HG03432 (cell line): ENCODE data around the gene HDX.
"Not testable (repeated sequence)": the region's sequence is repeated elsewhere in the genome, so short reads cannot be mapped to it uniquely, and the experiment has no call there.

ENCODE experiments used
- ATAC-seq: cut with Tn5 transposase; IDR thresholded peaks from one replicate; pipeline ENCODE4 v1.9.1; 2021; ENCODE audit warnings: mild to moderate bottlenecking, moderate library complexity; ENCODE audit not compliant: unreplicated experiment

HDX gene

DNA sequence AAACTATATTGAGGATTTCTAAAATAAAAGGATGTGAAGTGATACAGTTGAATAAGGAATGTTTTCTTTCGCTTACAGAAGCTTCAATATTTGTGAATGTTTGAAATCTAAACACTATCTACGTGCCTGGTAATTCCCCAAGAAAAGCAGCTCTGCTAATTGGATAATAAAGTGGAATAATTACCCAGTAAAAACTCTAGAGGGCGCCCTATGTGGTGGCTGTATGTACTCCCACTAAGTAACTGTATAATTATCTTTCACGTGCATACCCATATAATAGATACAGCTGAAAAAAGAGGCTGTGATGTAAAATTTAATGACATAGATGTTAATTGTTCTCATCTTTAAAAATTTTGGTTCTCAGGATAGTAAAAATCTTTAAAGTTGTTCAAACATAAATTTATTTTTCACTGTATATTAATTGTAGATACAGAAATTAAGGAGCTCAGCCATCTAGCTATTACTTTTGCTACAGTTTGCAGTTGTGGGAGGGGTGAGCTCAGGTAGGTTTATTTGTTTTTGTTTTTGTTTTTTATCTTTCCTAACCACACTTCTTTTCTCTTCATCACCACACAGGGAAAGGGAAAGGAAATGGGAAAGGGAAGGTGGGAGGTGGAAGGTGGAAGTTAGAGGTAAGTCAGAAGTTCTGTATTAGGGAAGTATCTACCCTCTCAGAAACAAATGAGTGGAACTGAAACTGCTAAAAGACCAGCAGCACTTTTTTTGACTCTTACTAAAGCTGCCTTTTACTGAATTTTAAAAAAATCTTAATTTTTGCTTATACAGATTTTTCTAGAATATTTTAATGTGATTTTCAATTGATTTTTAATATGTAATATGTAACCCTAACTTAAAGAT is 162.5 kb downstream of the HDX start:
- peak; percentile 82 for ATAC-seq

DNA sequence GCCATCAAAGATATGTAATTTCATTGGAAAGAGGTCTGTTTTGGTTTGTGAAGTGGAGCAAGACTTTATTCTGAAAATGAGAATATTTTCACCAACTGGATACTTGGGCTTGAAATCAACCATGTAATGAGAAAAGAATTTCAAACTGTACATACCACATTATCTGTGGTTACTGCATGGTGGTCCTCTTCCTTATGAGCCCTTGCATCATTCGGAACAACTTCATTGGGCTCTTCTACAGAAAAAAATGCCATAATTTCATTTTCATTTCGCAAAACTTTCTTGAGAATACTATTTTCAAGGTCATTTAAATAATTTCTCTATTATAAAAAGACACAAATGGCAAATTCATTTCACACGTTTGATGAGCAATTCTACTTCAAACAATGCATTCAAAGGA is 165.6 kb downstream of the HDX start:
- ATAC-seq = no peak

DNA sequence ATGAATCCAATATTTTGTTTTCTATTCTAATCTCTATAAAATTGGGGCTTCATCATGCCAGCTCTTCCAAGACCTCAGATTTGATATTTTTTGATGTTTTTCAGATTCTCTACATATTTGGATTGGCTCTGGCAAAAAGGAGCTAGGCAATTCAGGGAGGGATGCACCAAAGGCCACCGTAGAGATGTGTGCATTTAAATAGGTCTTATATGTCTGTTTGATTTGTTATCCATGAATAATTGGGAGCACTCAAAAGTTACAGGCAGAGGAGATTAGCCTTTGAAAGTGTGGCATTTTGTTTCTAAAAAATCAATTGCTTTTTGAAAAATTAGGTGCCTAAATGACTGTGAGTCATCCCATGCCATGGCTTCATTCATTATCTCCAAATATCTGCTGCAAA is 167.1 kb downstream of the HDX start:
- ATAC-seq = no peak

DNA sequence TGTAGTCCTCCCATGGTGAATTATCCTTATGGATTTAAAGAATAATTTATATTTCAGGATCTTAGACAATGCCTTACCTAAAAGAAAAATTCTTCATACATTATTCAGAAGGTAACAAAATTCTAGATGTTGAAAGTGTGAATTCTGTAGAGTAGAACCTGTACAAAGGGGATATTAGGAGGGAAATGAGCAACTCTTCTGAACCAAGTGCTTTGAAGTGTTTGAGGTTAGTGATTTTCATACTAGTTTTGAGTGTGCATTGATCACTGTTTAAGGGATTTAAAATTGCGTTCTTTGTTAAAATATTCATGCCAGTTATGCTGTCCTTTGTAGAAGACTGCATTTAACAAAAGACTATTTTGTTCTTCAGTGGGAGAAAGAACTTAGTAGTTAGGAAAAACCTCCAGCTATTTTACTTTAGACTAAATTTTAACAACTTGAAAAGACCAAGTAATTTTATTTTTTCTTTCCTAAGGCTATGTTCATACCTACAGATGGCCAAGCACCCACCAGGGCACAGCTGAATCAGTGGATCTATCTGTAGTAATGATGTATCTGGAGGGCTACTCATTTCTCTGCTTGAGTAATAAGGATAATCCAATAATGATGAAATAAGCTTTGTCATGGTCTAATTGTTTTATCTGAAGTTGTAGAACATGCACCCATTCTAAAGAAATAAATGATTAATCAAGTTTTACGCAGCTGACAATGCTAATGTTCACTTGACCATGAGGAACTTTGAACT is 180.0 kb downstream of the HDX start:
- ATAC-seq = peak; percentile 65

DNA sequence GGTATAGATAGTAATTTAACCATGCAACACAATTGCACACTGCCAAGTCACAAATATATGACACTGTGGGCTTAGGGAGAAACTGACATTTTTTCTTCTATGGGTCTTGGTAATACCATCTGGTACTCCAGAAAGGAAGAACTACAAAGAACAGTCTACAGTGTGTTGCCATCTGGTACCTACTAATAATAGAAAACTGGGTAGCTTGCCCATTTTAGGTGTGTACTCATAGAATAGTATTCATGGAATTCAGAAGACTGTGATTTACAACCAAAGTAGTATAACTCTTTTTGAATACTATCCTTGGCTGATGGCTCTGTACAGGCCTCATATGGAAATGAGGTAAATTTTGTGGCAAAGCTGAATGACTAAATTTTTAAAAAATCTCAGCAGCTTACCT is 181.6 kb downstream of the HDX start:
- no peak for ATAC-seq

DNA sequence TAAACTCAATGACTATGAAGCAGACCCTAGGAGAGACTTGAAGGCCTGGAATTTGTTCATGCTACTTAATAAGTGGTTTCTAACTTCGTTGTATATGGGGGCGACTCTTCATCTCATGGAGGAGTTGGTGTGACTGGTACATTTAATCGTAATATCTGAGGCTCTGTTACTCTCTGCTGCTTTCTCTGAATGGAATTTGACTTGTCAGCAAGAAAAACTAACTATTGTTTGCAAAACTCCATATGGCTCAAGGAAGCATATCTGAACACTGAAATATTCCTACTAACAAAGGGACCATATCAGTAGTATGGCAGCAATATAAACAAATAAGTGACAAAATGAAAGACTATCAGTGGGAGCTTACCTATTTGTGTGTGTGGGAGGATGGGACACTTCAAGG is 182.2 kb downstream of the HDX start:
- no peak for ATAC-seq

DNA sequence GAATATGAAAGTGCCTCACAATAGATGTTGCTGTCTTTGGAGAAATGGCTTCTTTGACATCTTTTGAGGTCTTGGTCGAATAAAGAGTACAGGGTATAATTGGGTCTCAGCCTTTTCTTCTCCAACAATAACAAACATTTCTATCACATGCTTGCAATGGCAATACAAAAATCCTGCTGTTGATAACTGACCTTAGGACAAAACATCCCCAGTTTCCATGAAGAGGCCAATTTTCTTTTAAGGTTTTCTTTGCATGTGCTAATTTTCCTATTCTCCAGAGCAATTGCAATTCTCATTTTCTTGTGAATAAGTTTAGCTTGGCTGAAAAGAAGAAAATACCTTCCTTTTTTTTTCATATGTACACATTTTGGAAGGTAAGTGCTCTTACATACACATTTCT is 183.6 kb downstream of the HDX start:
- ATAC-seq = no peak

DNA sequence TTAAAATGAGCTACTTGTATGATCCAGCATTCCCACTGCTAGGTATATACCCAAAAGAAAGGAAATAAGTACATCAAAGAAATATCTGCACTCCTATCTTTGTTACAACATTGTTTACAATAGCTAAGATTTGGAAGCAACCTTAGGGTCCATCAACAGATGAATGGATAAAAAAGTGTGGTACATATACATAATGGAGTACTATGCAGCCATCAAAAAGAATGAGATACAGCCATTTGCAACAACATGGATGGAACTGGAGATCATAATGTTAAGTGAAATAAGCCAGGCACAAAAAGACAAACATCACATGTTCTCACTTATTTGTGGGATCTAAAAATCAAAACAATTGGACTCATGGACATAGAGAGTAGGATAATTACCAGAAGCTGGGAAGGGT is 186.3 kb downstream of the HDX start:
- ATAC-seq = not testable (repeated sequence)
